ENCODE data around the gene CNTNAP3B.
"Not testable (repeated sequence)": the region's sequence is repeated elsewhere in the genome, so short reads cannot be mapped to it uniquely, and the experiment has no call there.

Gene CNTNAP3B

DNA sequence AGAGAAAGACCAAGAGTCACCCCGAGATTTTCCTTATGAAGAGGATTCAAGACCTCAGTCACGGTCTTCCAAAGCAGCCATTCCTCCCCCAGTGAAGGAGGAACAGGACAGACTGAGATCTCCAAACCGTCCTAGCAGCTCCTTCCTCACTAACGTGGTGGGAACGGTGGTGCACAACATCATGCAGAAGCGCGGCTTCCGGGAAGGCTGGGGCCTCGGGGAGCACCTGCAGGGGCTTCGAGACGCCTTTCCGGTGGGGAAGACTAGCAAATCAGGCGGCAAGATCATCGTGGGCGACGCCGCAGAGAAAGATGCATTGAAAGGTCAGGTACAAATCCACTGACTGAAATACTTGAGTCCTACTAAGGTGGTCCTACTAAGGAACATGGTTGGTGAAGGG lies 154.3 kb downstream of the CNTNAP3B start:
- DNase-seq: not testable (repeated sequence)

GRCh38 chr9:41953007-41953406 lies 176.2 kb downstream of the CNTNAP3B start:
- not testable (repeated sequence) for DNase-seq

DNA sequence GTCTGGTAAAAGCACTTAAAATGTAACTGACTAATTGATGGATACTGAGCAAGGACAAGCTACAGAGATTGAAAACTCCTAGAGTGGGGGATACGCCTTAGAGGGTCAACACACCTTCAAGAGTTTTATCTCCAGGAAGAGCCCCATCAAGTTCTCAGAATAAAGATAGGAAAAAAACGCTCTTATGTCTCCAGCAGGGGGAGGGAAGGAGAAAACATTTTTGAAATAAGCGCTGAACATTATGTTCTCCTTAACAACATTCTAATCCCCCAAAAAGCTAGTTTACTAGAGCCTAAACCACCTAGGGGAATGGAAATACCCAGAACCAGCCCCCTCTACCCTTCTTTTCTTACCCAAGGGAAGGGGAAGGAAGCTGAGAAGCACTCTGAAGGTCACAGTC lies 187.5 kb downstream of the CNTNAP3B start:
- not testable (repeated sequence) for DNase-seq

DNA sequence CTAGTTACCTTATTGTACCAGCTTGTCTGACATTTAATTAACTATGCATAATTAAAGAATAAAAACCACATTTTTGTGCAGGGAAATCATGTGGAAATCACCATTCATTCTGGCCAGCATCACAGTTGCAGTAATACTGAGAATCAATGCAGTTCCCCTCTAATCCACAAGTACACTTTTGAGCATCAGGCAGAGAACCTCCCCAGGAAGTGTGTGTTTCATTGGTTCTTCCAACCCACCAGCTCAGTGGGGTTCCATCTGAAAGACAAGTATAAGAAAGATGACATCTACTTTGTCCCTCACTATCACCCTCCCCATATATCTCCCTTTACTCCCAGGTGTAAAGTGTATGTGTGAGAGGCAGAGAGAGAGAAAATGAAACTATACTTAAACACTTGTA lies 191.1 kb downstream of the CNTNAP3B start:
- DNase-seq: not testable (repeated sequence)

GRCh38 chr9:41935727-41936126 lies 193.5 kb downstream of the CNTNAP3B start:
- not testable (repeated sequence) for DNase-seq

DNA sequence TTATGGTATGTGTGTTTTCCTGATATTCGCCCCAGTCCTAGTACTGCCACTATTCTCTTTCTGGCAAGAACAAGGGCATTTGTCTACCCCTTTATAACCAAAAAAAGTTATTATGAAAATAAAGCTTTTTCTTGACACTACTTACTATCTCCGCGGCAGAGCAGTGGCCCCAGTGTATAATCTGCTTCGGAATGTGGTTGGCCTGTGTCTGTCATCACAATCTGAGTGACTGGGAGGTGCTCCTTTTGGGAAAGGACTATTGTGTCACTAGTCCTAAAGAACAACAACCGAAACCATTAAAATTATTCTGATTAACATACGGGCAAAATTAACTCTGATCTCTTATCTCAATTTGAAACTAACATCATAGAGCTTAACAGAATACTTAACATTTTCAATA lies 200.1 kb downstream of the CNTNAP3B start:
- not testable (repeated sequence) for DNase-seq

DNA sequence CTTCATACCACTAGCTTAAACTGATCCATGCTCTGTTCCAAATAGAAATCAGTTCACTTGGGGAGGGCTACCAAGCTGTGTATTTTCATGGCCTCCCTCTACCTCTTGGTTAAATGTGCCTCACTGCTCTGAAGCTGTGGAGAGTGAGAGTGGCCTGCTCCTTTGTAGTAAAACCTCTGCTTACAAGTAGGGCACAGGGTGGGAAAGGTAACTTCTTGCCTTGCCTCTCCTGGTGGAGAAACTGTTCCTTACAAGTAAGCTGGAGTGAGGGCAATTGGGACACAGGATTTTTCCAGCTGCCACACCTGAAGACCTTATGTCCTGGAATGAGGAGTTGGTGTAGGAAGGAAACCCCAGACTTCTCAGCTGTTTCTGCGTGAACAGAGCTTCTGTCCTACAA lies 211.9 kb downstream of the CNTNAP3B start:
- DNase-seq: not testable (repeated sequence)

DNA sequence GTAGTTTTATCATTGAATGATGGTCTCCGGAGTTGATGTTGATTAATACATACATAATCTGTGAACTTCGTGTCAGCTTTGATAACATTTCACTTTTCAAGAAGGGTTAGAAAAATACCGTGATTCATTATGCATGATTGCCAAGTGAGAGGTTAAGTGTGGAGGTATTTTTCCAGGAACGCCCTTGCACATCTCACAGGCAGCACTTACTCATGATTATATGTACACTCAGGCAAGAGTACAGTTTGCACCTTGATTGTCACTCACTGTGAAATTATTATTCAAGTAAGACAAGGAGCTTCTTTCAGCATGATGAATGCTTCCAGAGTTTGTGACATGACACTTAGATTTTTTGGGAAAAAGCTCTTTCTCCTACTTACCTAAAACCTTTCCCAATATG lies 223.7 kb downstream of the CNTNAP3B start:
- DNase-seq: not testable (repeated sequence)

DNA sequence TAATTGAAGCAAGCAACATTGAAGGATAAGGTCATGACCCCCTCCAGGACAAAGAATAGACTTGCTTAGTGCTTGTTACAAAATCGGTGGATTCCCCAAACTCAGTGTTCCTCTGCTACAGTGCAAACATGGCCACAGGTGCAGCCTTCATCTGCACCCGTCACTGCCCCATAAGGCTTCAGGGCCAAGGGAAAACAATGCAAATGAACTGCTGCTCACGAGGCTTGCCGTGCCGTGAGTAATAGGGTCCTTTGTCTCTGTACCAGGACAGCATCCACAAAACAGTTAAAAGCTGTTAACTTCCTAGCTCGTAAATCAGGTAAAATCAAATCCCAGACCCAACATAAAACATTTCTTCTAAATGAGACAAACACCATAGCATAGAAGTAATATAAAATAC lies 226.5 kb downstream of the CNTNAP3B start:
- DNase-seq: not testable (repeated sequence)

DNA sequence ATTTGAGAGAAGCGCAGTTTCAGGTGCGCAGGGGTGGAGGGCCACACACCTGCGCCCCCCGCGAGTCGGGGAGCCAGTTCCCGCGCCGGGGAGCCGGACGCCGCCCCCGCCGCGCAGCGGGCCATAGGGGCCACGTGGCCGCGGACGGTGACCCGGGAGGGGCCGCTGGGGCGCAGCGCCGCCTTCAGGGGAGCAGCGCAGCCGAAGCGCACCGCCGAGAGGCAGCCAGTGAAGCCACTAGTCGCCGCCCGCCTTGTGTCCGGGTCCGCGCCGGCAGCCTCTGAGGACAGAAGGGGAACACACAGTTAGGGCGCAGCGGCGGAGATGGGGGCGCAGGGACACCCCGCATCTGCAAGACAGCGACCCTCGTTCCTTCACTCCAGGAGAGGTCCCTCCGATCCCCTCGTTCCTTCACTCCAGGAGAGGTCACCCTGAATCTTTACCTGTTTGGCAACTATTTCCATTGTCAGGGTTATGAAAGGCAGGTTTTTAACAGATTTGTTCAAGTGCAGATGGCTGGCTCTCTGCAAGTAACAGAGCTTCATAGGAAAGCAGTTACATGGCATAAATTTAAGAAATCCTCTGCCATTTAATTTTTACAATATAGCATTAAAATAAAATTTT lies 230.4 kb downstream of the CNTNAP3B start:
- DNase-seq: not testable (repeated sequence)

DNA sequence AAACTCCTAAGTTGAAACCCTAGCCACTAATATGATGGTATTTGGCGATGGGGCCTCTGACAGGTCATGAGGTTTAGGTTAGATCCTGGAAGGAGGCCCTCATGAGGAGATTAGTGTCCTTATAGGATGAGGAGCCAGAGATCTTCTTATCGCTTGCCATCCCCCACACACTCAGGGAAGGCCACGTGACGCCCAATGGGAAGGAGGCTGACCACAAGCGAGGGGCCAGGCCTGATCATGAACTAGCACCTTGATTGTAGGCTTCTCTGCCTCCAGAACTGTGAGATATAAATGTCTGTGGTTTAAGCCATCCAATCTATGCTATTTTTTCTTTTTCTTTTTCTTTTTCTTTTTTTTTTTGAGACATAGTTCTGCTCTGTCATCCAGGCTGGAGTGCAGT lies 254.7 kb downstream of the CNTNAP3B start:
- DNase-seq: not testable (repeated sequence)

GRCh38 chr9:41855422-41855821 lies 273.8 kb downstream of the CNTNAP3B start:
- not testable (repeated sequence) for DNase-seq

DNA sequence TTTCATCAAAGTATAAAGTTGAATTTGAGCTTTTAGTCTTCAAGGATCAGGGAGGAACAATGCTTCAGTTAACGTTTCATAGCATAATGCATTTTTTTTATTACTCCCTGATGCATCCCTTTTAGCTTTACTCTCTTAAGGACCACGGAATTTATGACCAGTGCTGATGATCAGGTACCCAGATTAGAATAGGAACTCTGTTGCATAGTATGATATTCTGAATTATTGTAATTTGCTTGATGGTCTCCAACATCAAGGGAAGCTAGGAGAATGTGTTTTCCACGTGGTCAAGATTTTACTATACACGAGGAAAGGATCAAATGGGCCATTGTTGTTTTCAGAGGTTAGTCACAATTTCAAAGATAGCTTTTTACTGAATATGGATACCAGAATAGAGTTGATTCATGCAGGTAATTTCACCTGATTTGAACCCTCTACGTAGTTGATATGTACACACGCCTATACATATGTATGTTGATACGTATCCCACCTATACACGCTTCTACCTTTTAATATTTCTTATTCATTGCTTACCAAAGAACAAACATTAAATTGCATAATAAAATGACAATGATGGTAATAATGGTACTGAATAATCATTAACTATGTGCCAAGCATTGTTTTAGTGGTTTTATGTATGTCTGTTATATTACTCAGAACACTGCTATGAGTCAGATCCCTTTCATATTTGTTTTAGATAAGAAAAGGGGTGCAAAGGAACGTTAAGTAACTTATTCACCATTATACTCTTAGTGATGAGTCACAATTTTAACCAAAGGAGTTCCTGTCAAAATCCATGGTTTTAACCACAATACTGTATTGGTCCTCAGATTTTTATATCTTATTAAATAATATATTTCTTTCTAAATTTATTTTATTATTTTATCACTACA lies 277.1 kb downstream of the CNTNAP3B start:
- DNase-seq: not testable (repeated sequence)

DNA sequence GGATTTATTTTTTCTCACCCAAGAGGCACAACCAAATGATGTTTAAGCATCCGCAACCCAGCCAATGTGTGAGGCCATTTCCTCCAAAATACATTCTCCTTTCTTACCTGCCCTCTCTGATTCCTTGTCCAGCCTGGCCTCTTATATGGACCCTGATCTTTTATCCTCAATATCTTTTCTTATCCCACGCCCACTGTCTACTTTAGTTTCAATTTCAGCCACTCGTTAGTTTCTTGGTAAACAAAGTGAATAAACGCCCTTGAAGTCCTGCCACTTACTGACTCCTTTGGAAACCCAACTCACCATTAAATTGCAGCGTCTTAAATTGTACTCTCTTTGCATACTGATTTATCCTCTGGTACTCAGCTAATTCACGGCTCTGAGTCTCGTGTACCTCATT lies 281.4 kb downstream of the CNTNAP3B start:
- DNase-seq: not testable (repeated sequence)

Measured in CD4-positive, alpha-beta T cell treated with Interferon alpha-2 for 1 hour (primary cell).